Fibroblast of lung (primary cell): Measurements from ENCODE around the gene MYO1E. TPM values are rescaled to one million over a fixed set of nuclear protein-coding genes. Genes with fewer than 3 reads are reported as not detected.

Experiments used
- DNase-seq, 2 donors: peaks; one replicate each; pipeline versions ENCODE4 v3.0.0 to v3.0.0-alpha.2; 2010; ENCODE audit warnings: low read depth in 2 of 2
- H2AFZ ChIP-seq: 2 replicates; pipeline ENCODE4 v1.5.1; 2012; ENCODE audit warnings: low read length, control low read depth, inconsistent platforms
- H3K27ac ChIP-seq: 2 replicates; pipeline ENCODE4 v1.5.1; 2011; ENCODE audit warnings: low read length, control low read depth; ENCODE audit not compliant: insufficient read depth
- H3K27me3 ChIP-seq: 2 replicates; pipeline ENCODE4 v1.5.1; 2011; ENCODE audit warnings: mild to moderate bottlenecking, low read length; ENCODE audit not compliant: control insufficient read depth, insufficient read depth
- H3K36me3 ChIP-seq: 2 replicates; pipeline ENCODE4 v1.5.1; 2011; ENCODE audit warnings: low read length; ENCODE audit not compliant: control insufficient read depth, insufficient read depth
- H3K4me1 ChIP-seq: 2 replicates; pipeline ENCODE4 v1.5.1; 2011; ENCODE audit warnings: low read length; ENCODE audit not compliant: control insufficient read depth, insufficient read depth; ENCODE audit errors: extremely low read depth
- H3K4me2 ChIP-seq: 2 replicates; pipeline ENCODE4 v1.5.1; 2011; ENCODE audit warnings: low read length, control low read depth; ENCODE audit not compliant: insufficient read depth; ENCODE audit errors: extremely low read depth
- H3K4me3 ChIP-seq, 4 experiments: fragments of 200-600 bp in 1 of 4; sonication (generic) in 1 of 4; replicated peaks in 1 of 4; 2 replicates each; pipeline ENCODE4 v1.5.1; 2011 to 2016; ENCODE audit warnings: low read length in 4 of 4, low read depth in 3 of 4, mild to moderate bottlenecking in 3 of 4, control low read depth in 2 of 4, inconsistent platforms in 1 of 4, mixed read lengths in 1 of 4; ENCODE audit not compliant: insufficient read depth in 1 of 4; ENCODE audit errors: control extremely low read depth in 1 of 4
- H3K79me2 ChIP-seq: 2 replicates; pipeline ENCODE4 v1.5.1; 2012; ENCODE audit warnings: mild to moderate bottlenecking, low read length, inconsistent platforms; ENCODE audit not compliant: control insufficient read depth, insufficient read depth
- H3K9ac ChIP-seq: 2 replicates; pipeline ENCODE4 v1.5.1; 2011; ENCODE audit warnings: mild to moderate bottlenecking, low read length, control low read depth; ENCODE audit not compliant: insufficient read depth
- H3K9me3 ChIP-seq: 2 replicates; pipeline ENCODE4 v1.5.1; 2012; ENCODE audit warnings: low read depth, low read length; ENCODE audit not compliant: control insufficient read depth, insufficient read depth
- H4K20me1 ChIP-seq: 2 replicates; pipeline ENCODE4 v1.5.1; 2011; ENCODE audit warnings: low read length; ENCODE audit not compliant: control insufficient read depth, insufficient read depth; ENCODE audit errors: extremely low read depth
- CTCF ChIP-seq, 2 donors: IDR thresholded peaks in 1 of 2; conservative IDR thresholded peaks in 1 of 2; 1 replicate in 1 of 2; 2 replicates in 1 of 2; pipeline ENCODE4 v1.5.1; 2011 to 2012; ENCODE audit warnings: low read length in 2 of 2, control low read depth in 1 of 2, inconsistent platforms in 1 of 2, low read depth in 1 of 2, mild to moderate bottlenecking in 1 of 2
- EZH2 ChIP-seq: IDR thresholded peaks from 2 replicates; pipeline ENCODE4 v1.5.1; 2012; ENCODE audit warnings: low read length, control low read depth, mild to moderate bottlenecking; ENCODE audit errors: missing control alignments
- polyA plus RNA-seq, 2 donors: library from polyadenylated mRNA; depleted of rRNA in 1 of 2; stranded (reverse) in 1 of 2; unstranded in 1 of 2; fragments of >200 nt; gene quantifications; 2 replicates each; pipeline ENCODE4 v1.2.1, GENCODE V29; 2011 to 2012; ENCODE audit warnings: missing spikeins in 1 of 2
- total RNA-seq: library from RNA; depleted of rRNA; stranded (reverse); fragments of >200 nt; gene quantifications from 2 replicates; pipeline ENCODE4 v1.2.1, GENCODE V29; 2014

The MYO1E gene
- total and polyA plus RNA-seq, 2 donors (not counting 1 experiment from before 2014, with no cell fraction given), result 27.6 to 84.0 TPM

- H2AFZ ChIP-seq, result no peak overlapping the region
- H3K27ac ChIP-seq, result no peak overlapping the region
- no peak overlapping the region for H3K4me2 ChIP-seq
- peaks cover 7% of the 10 kb centered on the region for H3K4me1 ChIP-seq
- H3K9me3 ChIP-seq, result no peaks in the 10 kb centered on the region
- H3K9ac ChIP-seq, result no peak overlapping the region
- H3K36me3 ChIP-seq, result no peaks in the 10 kb centered on the region
- H3K4me3 ChIP-seq, result no peak overlapping the region
- H3K27me3 ChIP-seq, result no peaks in the 10 kb centered on the region
- TF ChIP-seq CTCF (conservative IDR thresholded peaks at IDR 0.05 in 1 of 2, IDR thresholded peaks at IDR 0.05 in 1 of 2; ENCODE audit: low read depth in 1 of 2, low read length in 2 of 2), result no peak
- no peak for TF ChIP-seq EZH2
- peaks cover 74% of the 10 kb centered on the region for H3K79me2 ChIP-seq
- no peaks in the 10 kb centered on the region for H4K20me1 ChIP-seq
- DNase-seq, result peak in 1 of 2 donors; percentile 53
These were observed 8.4 kb downstream of the MYO1E start for GRCh38 chr15:59364248-59364647.

GRCh38 chr15:59362331-59362730 lies 10.3 kb downstream of the MYO1E start:
- H3K79me2 ChIP-seq, result peaks cover 70% of the 10 kb centered on the region
- no peaks in the 10 kb centered on the region for H3K36me3 ChIP-seq
- H3K4me2 ChIP-seq, result no peak overlapping the region
- no peak overlapping the region for H3K4me3 ChIP-seq
- H3K9me3 ChIP-seq, result no peaks in the 10 kb centered on the region
- TF ChIP-seq EZH2 (no peak), CTCF (conservative IDR thresholded peaks at IDR 0.05 in 1 of 2, IDR thresholded peaks at IDR 0.05 in 1 of 2; ENCODE audit: low read depth in 1 of 2, low read length in 2 of 2) (no peak)
- H2AFZ ChIP-seq, result no peak overlapping the region
- H3K27ac ChIP-seq, result no peak overlapping the region
- no peak overlapping the region for H3K9ac ChIP-seq
- no peaks in the 10 kb centered on the region for H3K27me3 ChIP-seq
- peaks cover 5% of the 10 kb centered on the region for H3K4me1 ChIP-seq
- no peaks in the 10 kb centered on the region for H4K20me1 ChIP-seq
- no peak for DNase-seq

GRCh38 chr15:59360896-59361295 lies 11.8 kb downstream of the MYO1E start:
- peak; percentile 45 to 66 for DNase-seq
- Histone ChIP-seq H3K9ac (no peak overlapping the region), H2AFZ (no peak overlapping the region), H3K27me3 (no peaks in the 10 kb centered on the region), H3K4me1 (no peaks in the 10 kb centered on the region), H3K27ac (no peak overlapping the region), H3K79me2 (peaks cover 67% of the 10 kb centered on the region), H4K20me1 (no peaks in the 10 kb centered on the region), H3K4me2 (no peak overlapping the region), H3K36me3 (no peaks in the 10 kb centered on the region), H3K4me3 (no peak overlapping the region), H3K9me3 (no peaks in the 10 kb centered on the region)
- TF ChIP-seq EZH2 (no peak), CTCF (conservative IDR thresholded peaks at IDR 0.05 in 1 of 2, IDR thresholded peaks at IDR 0.05 in 1 of 2; ENCODE audit: low read depth in 1 of 2, low read length in 2 of 2) (no peak)
